GM23338 (cell line): ENCODE measurements around the gene TCF7L2. TPM values are rescaled to one million over a fixed set of nuclear protein-coding genes. Genes with fewer than 3 reads are reported as not detected.

Source experiments
- ATAC-seq: fragments of 200-7000 bp; cut with Tn5 transposase; 3 replicates; pipeline ENCODE4 v1.9.1; 2020
- DNase-seq: peaks from one replicate; pipeline ENCODE4 v3.0.0-alpha.2; 2015; ENCODE audit warnings: low spot score
- H2AFZ ChIP-seq: fragments of 200-600 bp; sonication (generic); 2 replicates; pipeline ENCODE4 v1.8.0; 2016; ENCODE audit warnings: antibody characterized with exemption, mild to moderate bottlenecking, moderate library complexity
- H3F3A ChIP-seq: fragments of 200-600 bp; sonication (generic); replicated peaks from 2 replicates; pipeline ENCODE4 v1.8.0; 2017; ENCODE audit warnings: antibody characterized with exemption, mixed run types, low read depth
- H3K27ac ChIP-seq: fragments of 200-600 bp; sonication (generic); 2 replicates; pipeline ENCODE4 v1.6.1; 2016; ENCODE audit warnings: low read depth
- H3K27me3 ChIP-seq: fragments of 200-600 bp; sonication (generic); 2 replicates; pipeline ENCODE4 v1.8.0; 2016; ENCODE audit warnings: mild to moderate bottlenecking, mixed run types, moderate library complexity; ENCODE audit not compliant: insufficient read depth
- H3K36me3 ChIP-seq: fragments of 200-600 bp; sonication (generic); 2 replicates; pipeline ENCODE4 v1.8.0; 2016; ENCODE audit warnings: mild to moderate bottlenecking; ENCODE audit not compliant: insufficient read depth
- H3K4me1 ChIP-seq: fragments of 200-600 bp; sonication (generic); 2 replicates; pipeline ENCODE4 v1.8.0; 2016; ENCODE audit warnings: mild to moderate bottlenecking, moderate library complexity; ENCODE audit not compliant: insufficient read depth
- H3K4me2 ChIP-seq: fragments of 200-600 bp; sonication (generic); 2 replicates; pipeline ENCODE4 v1.7.1; 2017; ENCODE audit warnings: mixed run types
- H3K4me3 ChIP-seq: fragments of 200-600 bp; sonication (generic); 2 replicates; pipeline ENCODE4 v1.6.1; 2016; ENCODE audit warnings: mixed run types
- H3K79me2 ChIP-seq: fragments of 200-600 bp; sonication (generic); replicated peaks from 2 replicates; pipeline ENCODE4 v1.8.0; 2017; ENCODE audit warnings: mild to moderate bottlenecking; ENCODE audit not compliant: insufficient read depth
- H3K9me2 ChIP-seq: fragments of 200-600 bp; sonication (generic); 2 replicates; pipeline ENCODE4 v1.8.0; 2017; ENCODE audit not compliant: insufficient read depth
- H4K20me1 ChIP-seq: fragments of 200-600 bp; sonication (generic); replicated peaks from 2 replicates; pipeline ENCODE4 v1.8.0; 2017; ENCODE audit warnings: mild to moderate bottlenecking; ENCODE audit not compliant: insufficient read depth
- H3K27ac Mint-ChIP-seq: 2 replicates; pipeline ENCODE4 v1.8.0; 2020; ENCODE audit warnings: inconsistent platforms, mild to moderate bottlenecking, moderate library complexity, mixed read lengths
- H3K27me3 Mint-ChIP-seq: 3 replicates; pipeline ENCODE4 v1.8.0; 2022; ENCODE audit warnings: low read depth, mild to moderate bottlenecking, moderate library complexity, mixed read lengths, inconsistent platforms; ENCODE audit not compliant: insufficient read depth, poor library complexity
- H3K36me3 Mint-ChIP-seq: 3 replicates; pipeline ENCODE4 v1.8.0; 2021; ENCODE audit warnings: low read depth, mild to moderate bottlenecking, inconsistent platforms, moderate library complexity, mixed read lengths
- H3K4me1 Mint-ChIP-seq: 3 replicates; pipeline ENCODE4 v1.8.0; 2020; ENCODE audit warnings: mild to moderate bottlenecking, inconsistent platforms, mixed read lengths
- H3K4me3 Mint-ChIP-seq: 3 replicates; pipeline ENCODE4 v1.8.0; 2021; ENCODE audit warnings: moderate library complexity, mild to moderate bottlenecking, inconsistent platforms, mixed read lengths
- H3K9me3 Mint-ChIP-seq: 3 replicates; pipeline ENCODE4 v1.8.0; 2020; ENCODE audit warnings: moderate library complexity, mild to moderate bottlenecking, inconsistent platforms, mixed read lengths
- CREB1 ChIP-seq: fragments of 250-450 bp; sonication (Bioruptor Pico); IDR thresholded peaks from 2 replicates; pipeline ENCODE4 v1.5.0; 2020; ENCODE audit warnings: low read depth, mild to moderate bottlenecking, moderate library complexity
- EZH2 ChIP-seq: fragments of 200-600 bp; sonication (generic); IDR thresholded peaks from one replicate; pipeline ENCODE4 v1.8.0; 2017; ENCODE audit warnings: antibody characterized with exemption, mild to moderate bottlenecking, low read depth; ENCODE audit not compliant: unreplicated experiment
- EZH2phosphoT487 ChIP-seq: fragments of 200-600 bp; sonication (generic); IDR thresholded peaks from one replicate; pipeline ENCODE4 v1.8.1; 2018; ENCODE audit warnings: antibody characterized with exemption; ENCODE audit not compliant: unreplicated experiment
- JUNB ChIP-seq: IDR thresholded peaks from one replicate; pipeline ENCODE4 v1.6.1; 2016; ENCODE audit warnings: antibody characterized with exemption; ENCODE audit not compliant: unreplicated experiment
- NANOG ChIP-seq: IDR thresholded peaks from 2 replicates; pipeline ENCODE4 v1.6.1; 2016; ENCODE audit warnings: antibody characterized with exemption, borderline replicate concordance
- POLR2AphosphoS5 ChIP-seq: IDR thresholded peaks from 2 replicates; pipeline ENCODE4 v1.6.1; 2016; ENCODE audit warnings: antibody characterized with exemption, low read depth
- STAT1 ChIP-seq: IDR thresholded peaks from one replicate; pipeline ENCODE4 v1.6.1; 2016; ENCODE audit warnings: antibody characterized with exemption; ENCODE audit not compliant: unreplicated experiment
- ZNF114 ChIP-seq: fragments of 250-450 bp; sonication (Bioruptor Pico); IDR thresholded peaks from 2 replicates; pipeline ENCODE4 v1.5.0; 2020; ENCODE audit warnings: mild to moderate bottlenecking, moderate library complexity
- ZNF331 ChIP-seq: fragments of 250-450 bp; sonication (Bioruptor Pico); IDR thresholded peaks from 2 replicates; pipeline ENCODE4 v1.5.0; 2020; ENCODE audit warnings: low read depth, mild to moderate bottlenecking, moderate library complexity
- polyA plus RNA-seq: library from polyadenylated mRNA; unstranded; fragments of >200 nt; fragmentation: Nextera tagmentation; extraction: Ambion mirVana; gene quantifications from 2 replicates; pipeline ENCODE4 v1.2.1, GENCODE V29; 2016
- total RNA-seq: library from RNA; depleted of rRNA; stranded (reverse); fragments of >200 nt; shearing (Covaris generic); gene quantifications from 2 replicates; pipeline ENCODE4 v1.2.3, GENCODE V29; 2014
- TF ChIP-seq, protein P1 (sequence below), 2 experiments: fragments of 200-600 bp in 1 of 2; sonication (generic) in 1 of 2; conservative IDR thresholded peaks; 2 replicates each; pipeline versions ENCODE4 v1.5.1 to v1.6.1; 2016 to 2017; ENCODE audit warnings: antibody characterized with exemption in 2 of 2, low read depth in 2 of 2, mild to moderate bottlenecking in 2 of 2, moderate library complexity in 1 of 2
- TF ChIP-seq, protein P2 (sequence below): IDR thresholded peaks from one replicate; pipeline ENCODE4 v1.6.1; 2018; ENCODE audit warnings: antibody characterized with exemption; ENCODE audit not compliant: unreplicated experiment
- TF ChIP-seq, protein P3 (sequence below): IDR thresholded peaks from 2 replicates; pipeline ENCODE4 v1.6.1; 2016; ENCODE audit warnings: antibody characterized with exemption
- TF ChIP-seq, protein P4 (sequence below): fragments of 250-450 bp; sonication (Bioruptor Pico); IDR thresholded peaks from 2 replicates; pipeline ENCODE4 v1.5.0; 2020; ENCODE audit warnings: mild to moderate bottlenecking, moderate library complexity

TCF7L2 gene
- total and polyA plus RNA-seq, 2 experiments from 2014 or later = 32.2 to 80.8 TPM

DNA sequence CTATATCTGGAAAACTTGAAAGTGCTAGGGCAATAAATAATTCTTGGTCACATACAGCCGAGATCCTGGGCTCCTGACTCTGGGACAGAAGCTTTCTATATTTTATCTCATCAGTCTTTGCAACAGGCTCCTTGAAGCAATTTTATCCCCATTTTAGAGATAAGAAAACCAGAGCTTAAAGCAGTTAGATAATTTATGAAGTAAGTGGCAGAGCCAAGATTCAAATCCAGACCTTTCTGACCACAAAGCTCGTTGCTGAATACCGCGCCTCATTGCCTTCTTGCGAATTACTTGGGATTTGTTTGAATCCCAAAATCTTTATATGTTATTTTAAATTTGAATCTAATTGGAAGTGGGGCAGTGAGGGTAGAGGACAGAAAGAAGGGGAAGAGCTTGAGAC is 106.0 kb downstream of the TCF7L2 start:
- H3K4me1 Mint-ChIP-seq = peaks cover 39% of the 10 kb centered on the region
- Histone ChIP-seq H3K9me2 (no peaks in the 10 kb centered on the region), H3K79me2 (peaks cover 87% of the 10 kb centered on the region), H3K36me3 (no peaks in the 10 kb centered on the region), H3K4me1 (peaks cover 94% of the 10 kb centered on the region), H3F3A (peaks cover 19% of the 10 kb centered on the region), H3K4me3 (no peak overlapping the region), H3K27me3 (no peaks in the 10 kb centered on the region), H4K20me1 (peaks cover 45% of the 10 kb centered on the region), H2AFZ (no peak overlapping the region), H3K4me2 (peak overlapping the region; percentile 69), H3K27ac (peak overlapping the region; percentile 73)
- no peak for DNase-seq
- TF ChIP-seq, protein P1, sequence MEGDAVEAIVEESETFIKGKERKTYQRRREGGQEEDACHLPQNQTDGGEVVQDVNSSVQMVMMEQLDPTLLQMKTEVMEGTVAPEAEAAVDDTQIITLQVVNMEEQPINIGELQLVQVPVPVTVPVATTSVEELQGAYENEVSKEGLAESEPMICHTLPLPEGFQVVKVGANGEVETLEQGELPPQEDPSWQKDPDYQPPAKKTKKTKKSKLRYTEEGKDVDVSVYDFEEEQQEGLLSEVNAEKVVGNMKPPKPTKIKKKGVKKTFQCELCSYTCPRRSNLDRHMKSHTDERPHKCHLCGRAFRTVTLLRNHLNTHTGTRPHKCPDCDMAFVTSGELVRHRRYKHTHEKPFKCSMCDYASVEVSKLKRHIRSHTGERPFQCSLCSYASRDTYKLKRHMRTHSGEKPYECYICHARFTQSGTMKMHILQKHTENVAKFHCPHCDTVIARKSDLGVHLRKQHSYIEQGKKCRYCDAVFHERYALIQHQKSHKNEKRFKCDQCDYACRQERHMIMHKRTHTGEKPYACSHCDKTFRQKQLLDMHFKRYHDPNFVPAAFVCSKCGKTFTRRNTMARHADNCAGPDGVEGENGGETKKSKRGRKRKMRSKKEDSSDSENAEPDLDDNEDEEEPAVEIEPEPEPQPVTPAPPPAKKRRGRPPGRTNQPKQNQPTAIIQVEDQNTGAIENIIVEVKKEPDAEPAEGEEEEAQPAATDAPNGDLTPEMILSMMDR (conservative IDR thresholded peaks at IDR 0.05; ENCODE audit: low read depth in 2 of 2) = no peak
- TF ChIP-seq, protein P2, sequence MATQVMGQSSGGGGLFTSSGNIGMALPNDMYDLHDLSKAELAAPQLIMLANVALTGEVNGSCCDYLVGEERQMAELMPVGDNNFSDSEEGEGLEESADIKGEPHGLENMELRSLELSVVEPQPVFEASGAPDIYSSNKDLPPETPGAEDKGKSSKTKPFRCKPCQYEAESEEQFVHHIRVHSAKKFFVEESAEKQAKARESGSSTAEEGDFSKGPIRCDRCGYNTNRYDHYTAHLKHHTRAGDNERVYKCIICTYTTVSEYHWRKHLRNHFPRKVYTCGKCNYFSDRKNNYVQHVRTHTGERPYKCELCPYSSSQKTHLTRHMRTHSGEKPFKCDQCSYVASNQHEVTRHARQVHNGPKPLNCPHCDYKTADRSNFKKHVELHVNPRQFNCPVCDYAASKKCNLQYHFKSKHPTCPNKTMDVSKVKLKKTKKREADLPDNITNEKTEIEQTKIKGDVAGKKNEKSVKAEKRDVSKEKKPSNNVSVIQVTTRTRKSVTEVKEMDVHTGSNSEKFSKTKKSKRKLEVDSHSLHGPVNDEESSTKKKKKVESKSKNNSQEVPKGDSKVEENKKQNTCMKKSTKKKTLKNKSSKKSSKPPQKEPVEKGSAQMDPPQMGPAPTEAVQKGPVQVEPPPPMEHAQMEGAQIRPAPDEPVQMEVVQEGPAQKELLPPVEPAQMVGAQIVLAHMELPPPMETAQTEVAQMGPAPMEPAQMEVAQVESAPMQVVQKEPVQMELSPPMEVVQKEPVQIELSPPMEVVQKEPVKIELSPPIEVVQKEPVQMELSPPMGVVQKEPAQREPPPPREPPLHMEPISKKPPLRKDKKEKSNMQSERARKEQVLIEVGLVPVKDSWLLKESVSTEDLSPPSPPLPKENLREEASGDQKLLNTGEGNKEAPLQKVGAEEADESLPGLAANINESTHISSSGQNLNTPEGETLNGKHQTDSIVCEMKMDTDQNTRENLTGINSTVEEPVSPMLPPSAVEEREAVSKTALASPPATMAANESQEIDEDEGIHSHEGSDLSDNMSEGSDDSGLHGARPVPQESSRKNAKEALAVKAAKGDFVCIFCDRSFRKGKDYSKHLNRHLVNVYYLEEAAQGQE = no peak
- TF ChIP-seq EZH2phosphoT487 = no peak
- no peak for TF ChIP-seq ZNF114 (CRISPR knock-in tag)
- TF ChIP-seq, protein P3, sequence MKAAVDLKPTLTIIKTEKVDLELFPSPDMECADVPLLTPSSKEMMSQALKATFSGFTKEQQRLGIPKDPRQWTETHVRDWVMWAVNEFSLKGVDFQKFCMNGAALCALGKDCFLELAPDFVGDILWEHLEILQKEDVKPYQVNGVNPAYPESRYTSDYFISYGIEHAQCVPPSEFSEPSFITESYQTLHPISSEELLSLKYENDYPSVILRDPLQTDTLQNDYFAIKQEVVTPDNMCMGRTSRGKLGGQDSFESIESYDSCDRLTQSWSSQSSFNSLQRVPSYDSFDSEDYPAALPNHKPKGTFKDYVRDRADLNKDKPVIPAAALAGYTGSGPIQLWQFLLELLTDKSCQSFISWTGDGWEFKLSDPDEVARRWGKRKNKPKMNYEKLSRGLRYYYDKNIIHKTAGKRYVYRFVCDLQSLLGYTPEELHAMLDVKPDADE = no peak
- TF ChIP-seq ZNF331 (CRISPR knock-in tag) = no peak
- no peak for TF ChIP-seq EZH2
- no peak for TF ChIP-seq CREB1 (CRISPR knock-in tag)
- TF ChIP-seq, protein P4, sequence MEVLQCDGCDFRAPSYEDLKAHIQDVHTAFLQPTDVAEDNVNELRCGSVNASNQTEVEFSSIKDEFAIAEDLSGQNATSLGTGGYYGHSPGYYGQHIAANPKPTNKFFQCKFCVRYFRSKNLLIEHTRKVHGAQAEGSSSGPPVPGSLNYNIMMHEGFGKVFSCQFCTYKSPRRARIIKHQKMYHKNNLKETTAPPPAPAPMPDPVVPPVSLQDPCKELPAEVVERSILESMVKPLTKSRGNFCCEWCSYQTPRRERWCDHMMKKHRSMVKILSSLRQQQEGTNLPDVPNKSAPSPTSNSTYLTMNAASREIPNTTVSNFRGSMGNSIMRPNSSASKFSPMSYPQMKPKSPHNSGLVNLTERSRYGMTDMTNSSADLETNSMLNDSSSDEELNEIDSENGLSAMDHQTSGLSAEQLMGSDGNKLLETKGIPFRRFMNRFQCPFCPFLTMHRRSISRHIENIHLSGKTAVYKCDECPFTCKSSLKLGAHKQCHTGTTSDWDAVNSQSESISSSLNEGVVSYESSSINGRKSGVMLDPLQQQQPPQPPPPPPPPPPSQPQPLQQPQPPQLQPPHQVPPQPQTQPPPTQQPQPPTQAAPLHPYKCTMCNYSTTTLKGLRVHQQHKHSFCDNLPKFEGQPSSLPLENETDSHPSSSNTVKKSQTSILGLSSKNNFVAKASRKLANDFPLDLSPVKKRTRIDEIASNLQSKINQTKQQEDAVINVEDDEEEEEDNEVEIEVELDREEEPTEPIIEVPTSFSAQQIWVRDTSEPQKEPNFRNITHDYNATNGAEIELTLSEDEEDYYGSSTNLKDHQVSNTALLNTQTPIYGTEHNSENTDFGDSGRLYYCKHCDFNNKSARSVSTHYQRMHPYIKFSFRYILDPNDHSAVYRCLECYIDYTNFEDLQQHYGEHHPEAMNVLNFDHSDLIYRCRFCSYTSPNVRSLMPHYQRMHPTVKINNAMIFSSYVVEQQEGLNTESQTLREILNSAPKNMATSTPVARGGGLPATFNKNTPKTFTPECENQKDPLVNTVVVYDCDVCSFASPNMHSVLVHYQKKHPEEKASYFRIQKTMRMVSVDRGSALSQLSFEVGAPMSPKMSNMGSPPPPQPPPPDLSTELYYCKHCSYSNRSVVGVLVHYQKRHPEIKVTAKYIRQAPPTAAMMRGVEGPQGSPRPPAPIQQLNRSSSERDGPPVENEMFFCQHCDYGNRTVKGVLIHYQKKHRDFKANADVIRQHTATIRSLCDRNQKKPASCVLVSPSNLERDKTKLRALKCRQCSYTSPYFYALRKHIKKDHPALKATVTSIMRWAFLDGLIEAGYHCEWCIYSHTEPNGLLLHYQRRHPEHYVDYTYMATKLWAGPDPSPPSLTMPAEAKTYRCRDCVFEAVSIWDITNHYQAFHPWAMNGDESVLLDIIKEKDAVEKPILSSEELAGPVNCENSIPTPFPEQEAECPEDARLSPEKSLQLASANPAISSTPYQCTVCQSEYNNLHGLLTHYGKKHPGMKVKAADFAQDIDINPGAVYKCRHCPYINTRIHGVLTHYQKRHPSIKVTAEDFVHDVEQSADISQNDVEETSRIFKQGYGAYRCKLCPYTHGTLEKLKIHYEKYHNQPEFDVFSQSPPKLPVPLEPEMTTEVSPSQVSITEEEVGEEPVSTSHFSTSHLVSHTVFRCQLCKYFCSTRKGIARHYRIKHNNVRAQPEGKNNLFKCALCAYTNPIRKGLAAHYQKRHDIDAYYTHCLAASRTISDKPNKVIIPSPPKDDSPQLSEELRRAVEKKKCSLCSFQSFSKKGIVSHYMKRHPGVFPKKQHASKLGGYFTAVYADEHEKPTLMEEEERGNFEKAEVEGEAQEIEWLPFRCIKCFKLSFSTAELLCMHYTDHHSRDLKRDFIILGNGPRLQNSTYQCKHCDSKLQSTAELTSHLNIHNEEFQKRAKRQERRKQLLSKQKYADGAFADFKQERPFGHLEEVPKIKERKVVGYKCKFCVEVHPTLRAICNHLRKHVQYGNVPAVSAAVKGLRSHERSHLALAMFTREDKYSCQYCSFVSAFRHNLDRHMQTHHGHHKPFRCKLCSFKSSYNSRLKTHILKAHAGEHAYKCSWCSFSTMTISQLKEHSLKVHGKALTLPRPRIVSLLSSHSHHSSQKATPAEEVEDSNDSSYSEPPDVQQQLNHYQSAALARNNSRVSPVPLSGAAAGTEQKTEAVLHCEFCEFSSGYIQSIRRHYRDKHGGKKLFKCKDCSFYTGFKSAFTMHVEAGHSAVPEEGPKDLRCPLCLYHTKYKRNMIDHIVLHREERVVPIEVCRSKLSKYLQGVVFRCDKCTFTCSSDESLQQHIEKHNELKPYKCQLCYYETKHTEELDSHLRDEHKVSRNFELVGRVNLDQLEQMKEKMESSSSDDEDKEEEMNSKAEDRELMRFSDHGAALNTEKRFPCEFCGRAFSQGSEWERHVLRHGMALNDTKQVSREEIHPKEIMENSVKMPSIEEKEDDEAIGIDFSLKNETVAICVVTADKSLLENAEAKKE (CRISPR knock-in tag) = no peak
- no peak for TF ChIP-seq NANOG
- TF ChIP-seq JUNB = no peak
- TF ChIP-seq STAT1 = no peak
- no peak for TF ChIP-seq POLR2AphosphoS5
- no peak for ATAC-seq
- H3K9me3 Mint-ChIP-seq = no peaks in the 10 kb centered on the region; the same call in 2 of the 3 replicates
- H3K27ac Mint-ChIP-seq = peak overlapping the region; percentile 90
- no peak overlapping the region for H3K4me3 Mint-ChIP-seq
- H3K27me3 Mint-ChIP-seq = peaks cover 12% of the 10 kb centered on the region
- peaks cover 18% of the 10 kb centered on the region; the same call in 2 of the 3 replicates for H3K36me3 Mint-ChIP-seq
